Ammon's horn (tissue), 1 donor: ENCODE data around the gene PECR.

Experiments
- DNase-seq: peaks from one replicate; pipeline ENCODE4 v3.0.0-alpha.2; 2016; ENCODE audit warnings: low spot score

Gene PECR

GRCh38 chr2:216071111-216071851 is 10.3 kb downstream of the PECR start:
- DNase-seq, result peak; percentile 24

- no peak for DNase-seq
Observed at GRCh38 chr2:216070195-216070594, 11.4 kb downstream of the PECR start.

- no peak for DNase-seq
Observed at GRCh38 chr2:216069028-216069427, 12.6 kb downstream of the PECR start.

GRCh38 chr2:216066230-216066629 is 15.4 kb downstream of the PECR start:
- DNase-seq, result no peak

- DNase-seq, result no peak
Observed at GRCh38 chr2:216064665-216065064, 16.9 kb downstream of the PECR start.

GRCh38 chr2:216064014-216064630 is 17.5 kb downstream of the PECR start:
- DNase-seq, result no peak

- no peak for DNase-seq
Observed at GRCh38 chr2:216059233-216059834, 22.3 kb downstream of the PECR start.

- peak; percentile 54 for DNase-seq
Observed at GRCh38 chr2:216057688-216058193, 23.9 kb downstream of the PECR start.

GRCh38 chr2:216056739-216057138 is 24.9 kb downstream of the PECR start:
- DNase-seq, result no peak

GRCh38 chr2:216055680-216056079 is 25.9 kb downstream of the PECR start:
- DNase-seq, result no peak

GRCh38 chr2:216052420-216052819 is 29.2 kb downstream of the PECR start:
- no peak for DNase-seq

GRCh38 chr2:216051350-216051749 is 30.3 kb downstream of the PECR start:
- no peak for DNase-seq

GRCh38 chr2:216049452-216049851 is 32.2 kb downstream of the PECR start:
- no peak for DNase-seq

- no peak for DNase-seq
Observed at GRCh38 chr2:216047397-216047796, 34.2 kb downstream of the PECR start.

- no peak for DNase-seq
Observed at GRCh38 chr2:216044883-216045486, 36.6 kb downstream of the PECR start.

GRCh38 chr2:216043949-216044348 is 37.7 kb downstream of the PECR start:
- no peak for DNase-seq

- DNase-seq, result no peak
Observed at GRCh38 chr2:216041438-216041837, 40.2 kb downstream of the PECR start.

- no peak for DNase-seq
Observed at GRCh38 chr2:216039918-216040317, 41.7 kb downstream of the PECR start.

GRCh38 chr2:216034065-216034464 is 47.5 kb downstream of the PECR start:
- DNase-seq, result peak; percentile 75

- no peak for DNase-seq
Observed at GRCh38 chr2:216033403-216033802, 48.2 kb downstream of the PECR start.

GRCh38 chr2:216031960-216032689 is 49.5 kb downstream of the PECR start:
- no peak for DNase-seq

- DNase-seq, result no peak
Observed at GRCh38 chr2:216030216-216030615, 51.4 kb downstream of the PECR start.
